Measurements from ENCODE around the gene ADCY2.

Gene ADCY2

GRCh38 chr5:7754490-7754889 is 358.6 kb downstream of the ADCY2 start:
- Histone ChIP-seq H3K27me3 (ENCODE audit: insufficient read depth, poor library complexity, severe bottlenecking) (peaks cover 2% of the 10 kb centered on the region), H3K4me3 (replicated peaks; ENCODE audit: insufficient read depth, low read length) (no peak overlapping the region), H3K27ac (replicated peaks) (no peak overlapping the region)
- no peak for DNase-seq (ENCODE audit: low read depth in 1 of 2, low spot score in 1 of 2)
- TF ChIP-seq CTCF (IDR thresholded peaks at IDR 0.05; ENCODE audit: insufficient read depth, low read length) (no peak), GABPA (IDR thresholded peaks at IDR 0.05; ENCODE audit: low read depth) (no peak), SPI1 (IDR thresholded peaks at IDR 0.05; ENCODE audit: borderline replicate concordance, low read depth) (no peak), POLR2AphosphoS5 (IDR thresholded peaks at IDR 0.05; ENCODE audit: low read depth) (no peak)

- Histone ChIP-seq H3K27ac (replicated peaks) (no peak overlapping the region), H3K4me3 (replicated peaks; ENCODE audit: insufficient read depth, low read length) (no peak overlapping the region), H3K27me3 (ENCODE audit: insufficient read depth, poor library complexity, severe bottlenecking) (peaks cover 2% of the 10 kb centered on the region)
- DNase-seq (ENCODE audit: low read depth in 1 of 2, low spot score in 1 of 2) = peak in 1 of 2 experiments; percentile 42
- peak; percentile 54 for TF ChIP-seq CTCF (IDR thresholded peaks at IDR 0.05; ENCODE audit: insufficient read depth, low read length)
- no peak for TF ChIP-seq SPI1 (IDR thresholded peaks at IDR 0.05; ENCODE audit: borderline replicate concordance, low read depth)
- no peak for TF ChIP-seq GABPA (IDR thresholded peaks at IDR 0.05; ENCODE audit: low read depth)
These were observed 359.2 kb downstream of the ADCY2 start for GRCh38 chr5:7754997-7755596.

- no peak for DNase-seq (ENCODE audit: low read depth in 1 of 2, low spot score in 1 of 2)
- TF ChIP-seq POLR2AphosphoS5 (IDR thresholded peaks at IDR 0.05; ENCODE audit: low read depth) (no peak), SPI1 (IDR thresholded peaks at IDR 0.05; ENCODE audit: borderline replicate concordance, low read depth) (no peak), GABPA (IDR thresholded peaks at IDR 0.05; ENCODE audit: low read depth) (no peak), REST (IDR thresholded peaks at IDR 0.05; ENCODE audit: insufficient replicate concordance, low read depth) (no peak), CTCF (IDR thresholded peaks at IDR 0.05; ENCODE audit: insufficient read depth, low read length) (no peak)
- no peak overlapping the region for H3K4me3 ChIP-seq (replicated peaks; ENCODE audit: insufficient read depth, low read length)
- H3K27me3 ChIP-seq (ENCODE audit: insufficient read depth, poor library complexity, severe bottlenecking) = peaks cover 2% of the 10 kb centered on the region
- H3K27ac ChIP-seq (replicated peaks) = peak overlapping the region; percentile 24; the same call in 1 of the 2 replicates
These were observed 360.0 kb downstream of the ADCY2 start for GRCh38 chr5:7755958-7756357.

- peaks cover under 1% of the 10 kb centered on the region for H3K27me3 ChIP-seq (ENCODE audit: insufficient read depth, poor library complexity, severe bottlenecking)
- DNase-seq (ENCODE audit: low read depth in 1 of 2, low spot score in 1 of 2) = peak; percentile 63 to 64
- H3K4me3 ChIP-seq (replicated peaks; ENCODE audit: insufficient read depth, low read length) = no peak overlapping the region
- H3K27ac ChIP-seq (replicated peaks) = peak overlapping the region; percentile 30; the same call in 1 of the 2 replicates
- TF ChIP-seq SPI1 (IDR thresholded peaks at IDR 0.05; ENCODE audit: borderline replicate concordance, low read depth) (peak; percentile 40; the same call in 1 of the 2 replicates), CTCF (IDR thresholded peaks at IDR 0.05; ENCODE audit: insufficient read depth, low read length) (no peak), REST (IDR thresholded peaks at IDR 0.05; ENCODE audit: insufficient replicate concordance, low read depth) (no peak), GABPA (IDR thresholded peaks at IDR 0.05; ENCODE audit: low read depth) (no peak), POLR2AphosphoS5 (IDR thresholded peaks at IDR 0.05; ENCODE audit: low read depth) (no peak)
These were observed 360.5 kb downstream of the ADCY2 start for GRCh38 chr5:7756453-7756852.

Data from HL-60 (cell line).